H1 (cell line): ENCODE data around the gene MCF2L.

Source experiments
- CBX5 ChIP-seq: fragments of 300-800, 300-1000 bp; sonication (generic); IDR thresholded peaks from 2 replicates; pipeline ENCODE4 v1.7.1; 2016; ENCODE audit warnings: antibody characterized with exemption, low read length, low read depth
- E2F6 ChIP-seq: IDR thresholded peaks from 2 replicates; pipeline ENCODE4 v1.6.1; 2012; ENCODE audit warnings: inconsistent platforms
- EZH2 ChIP-seq: fragments of 200-600 bp; sonication (generic); IDR thresholded peaks from 2 replicates; pipeline ENCODE4 v1.7.1; 2012; ENCODE audit warnings: low read depth, mild to moderate bottlenecking, moderate library complexity, low read length, inconsistent platforms; ENCODE audit not compliant: severe bottlenecking
- FOSL1 ChIP-seq: IDR thresholded peaks from 2 replicates; pipeline ENCODE4 v1.6.1; 2011; ENCODE audit warnings: mild to moderate bottlenecking, low read depth, low read length, moderate library complexity; ENCODE audit not compliant: insufficient read depth
- GABPA ChIP-seq: IDR thresholded peaks from 2 replicates; pipeline ENCODE4 v1.6.1; 2011; ENCODE audit warnings: mild to moderate bottlenecking, low read length, moderate library complexity, borderline replicate concordance; ENCODE audit not compliant: insufficient read depth
- HDAC6 ChIP-seq: IDR thresholded peaks from one replicate; pipeline ENCODE4 v1.7.1; 2012; ENCODE audit warnings: low read depth, mild to moderate bottlenecking, inconsistent platforms, low read length, moderate library complexity
- JUN ChIP-seq: IDR thresholded peaks from 2 replicates; pipeline ENCODE4 v1.6.1; 2011; ENCODE audit warnings: low read depth, mild to moderate bottlenecking, improper control_type of control experiment, low read length
- MAX ChIP-seq: IDR thresholded peaks from 2 replicates; pipeline ENCODE4 v1.6.1; 2012; ENCODE audit warnings: inconsistent platforms
- POLR2A ChIP-seq, 2 experiments: IDR thresholded peaks; 1 replicate in 1 of 2; 2 replicates in 1 of 2; pipeline ENCODE4 v1.6.1; 2011; ENCODE audit warnings: low read depth in 2 of 2, low read length in 2 of 2, mild to moderate bottlenecking in 2 of 2; ENCODE audit errors: control extremely low read depth in 1 of 2
- POLR2AphosphoS5 ChIP-seq: IDR thresholded peaks from 2 replicates; pipeline ENCODE4 v1.6.1; 2011; ENCODE audit warnings: low read depth, low read length
- POU5F1 ChIP-seq: IDR thresholded peaks from 2 replicates; pipeline ENCODE4 v1.6.1; 2011; ENCODE audit warnings: low read depth, mild to moderate bottlenecking, low read length, moderate library complexity
- RAD21 ChIP-seq, 2 experiments: IDR thresholded peaks in 1 of 2; conservative IDR thresholded peaks in 1 of 2; 2 replicates each; pipeline ENCODE4 v1.6.1; 2011; ENCODE audit warnings: low read depth in 2 of 2, low read length in 2 of 2, improper control_type of control experiment in 1 of 2, inconsistent platforms in 1 of 2, mild to moderate bottlenecking in 1 of 2, moderate library complexity in 1 of 2
- TAF1 ChIP-seq: IDR thresholded peaks from 2 replicates; pipeline ENCODE4 v1.6.1; 2011; ENCODE audit warnings: mild to moderate bottlenecking, low read depth, low read length
- TF ChIP-seq, protein P1 (sequence below), 3 experiments: IDR thresholded peaks; 1 replicate in 2 of 3; 2 replicates in 1 of 3; pipeline versions ENCODE4 v1.5.1 to v1.6.1; 2011; ENCODE audit warnings: low read length in 3 of 3, mild to moderate bottlenecking in 3 of 3, inconsistent platforms in 2 of 3, low read depth in 1 of 3, moderate library complexity in 1 of 3; ENCODE audit not compliant: insufficient read depth in 1 of 3; ENCODE audit errors: control extremely low read depth in 1 of 3

DNA sequence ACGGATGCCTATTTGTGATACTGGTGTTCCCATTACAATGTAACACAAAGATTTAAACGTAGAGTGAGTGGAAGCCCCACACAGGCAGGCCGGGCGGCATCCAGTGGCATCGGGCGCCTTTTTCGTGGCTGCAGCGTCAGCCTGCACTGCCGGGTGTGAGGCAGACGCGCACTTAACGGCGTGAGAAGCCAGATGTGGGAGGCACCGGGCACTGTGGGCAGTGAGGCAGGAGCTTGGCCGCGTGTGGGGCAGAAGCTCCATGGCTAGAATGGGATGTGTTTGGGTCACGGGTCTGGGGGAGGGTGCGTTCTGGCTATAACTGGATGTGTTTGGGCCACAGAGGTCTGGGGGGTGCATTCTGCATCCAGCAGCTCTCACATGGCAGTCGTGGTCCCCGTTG lies 73.4 kb downstream of the MCF2L start:
- TF ChIP-seq TAF1 (no peak), FOSL1 (no peak), GABPA (no peak), RAD21 (IDR thresholded peaks at IDR 0.05 in 1 of 2, conservative IDR thresholded peaks at IDR 0.05 in 1 of 2; ENCODE audit: low read depth in 2 of 2, low read length in 2 of 2) (no peak), POU5F1 (no peak), MAX (no peak), POLR2A (IDR thresholded peaks at IDR 0.05; ENCODE audit: control extremely low read depth in 1 of 2, low read depth in 2 of 2, low read length in 2 of 2) (no peak), POLR2AphosphoS5 (no peak), E2F6 (no peak), EZH2 (no peak), CBX5 (no peak), JUN (no peak), HDAC6 (no peak)
- TF ChIP-seq, protein P1, sequence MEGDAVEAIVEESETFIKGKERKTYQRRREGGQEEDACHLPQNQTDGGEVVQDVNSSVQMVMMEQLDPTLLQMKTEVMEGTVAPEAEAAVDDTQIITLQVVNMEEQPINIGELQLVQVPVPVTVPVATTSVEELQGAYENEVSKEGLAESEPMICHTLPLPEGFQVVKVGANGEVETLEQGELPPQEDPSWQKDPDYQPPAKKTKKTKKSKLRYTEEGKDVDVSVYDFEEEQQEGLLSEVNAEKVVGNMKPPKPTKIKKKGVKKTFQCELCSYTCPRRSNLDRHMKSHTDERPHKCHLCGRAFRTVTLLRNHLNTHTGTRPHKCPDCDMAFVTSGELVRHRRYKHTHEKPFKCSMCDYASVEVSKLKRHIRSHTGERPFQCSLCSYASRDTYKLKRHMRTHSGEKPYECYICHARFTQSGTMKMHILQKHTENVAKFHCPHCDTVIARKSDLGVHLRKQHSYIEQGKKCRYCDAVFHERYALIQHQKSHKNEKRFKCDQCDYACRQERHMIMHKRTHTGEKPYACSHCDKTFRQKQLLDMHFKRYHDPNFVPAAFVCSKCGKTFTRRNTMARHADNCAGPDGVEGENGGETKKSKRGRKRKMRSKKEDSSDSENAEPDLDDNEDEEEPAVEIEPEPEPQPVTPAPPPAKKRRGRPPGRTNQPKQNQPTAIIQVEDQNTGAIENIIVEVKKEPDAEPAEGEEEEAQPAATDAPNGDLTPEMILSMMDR (IDR thresholded peaks at IDR 0.05; ENCODE audit: control extremely low read depth in 1 of 3, insufficient read depth in 1 of 3, low read depth in 1 of 3, low read length in 3 of 3) = no peak
